ENCODE results near the gene KAZALD1.

DNA sequence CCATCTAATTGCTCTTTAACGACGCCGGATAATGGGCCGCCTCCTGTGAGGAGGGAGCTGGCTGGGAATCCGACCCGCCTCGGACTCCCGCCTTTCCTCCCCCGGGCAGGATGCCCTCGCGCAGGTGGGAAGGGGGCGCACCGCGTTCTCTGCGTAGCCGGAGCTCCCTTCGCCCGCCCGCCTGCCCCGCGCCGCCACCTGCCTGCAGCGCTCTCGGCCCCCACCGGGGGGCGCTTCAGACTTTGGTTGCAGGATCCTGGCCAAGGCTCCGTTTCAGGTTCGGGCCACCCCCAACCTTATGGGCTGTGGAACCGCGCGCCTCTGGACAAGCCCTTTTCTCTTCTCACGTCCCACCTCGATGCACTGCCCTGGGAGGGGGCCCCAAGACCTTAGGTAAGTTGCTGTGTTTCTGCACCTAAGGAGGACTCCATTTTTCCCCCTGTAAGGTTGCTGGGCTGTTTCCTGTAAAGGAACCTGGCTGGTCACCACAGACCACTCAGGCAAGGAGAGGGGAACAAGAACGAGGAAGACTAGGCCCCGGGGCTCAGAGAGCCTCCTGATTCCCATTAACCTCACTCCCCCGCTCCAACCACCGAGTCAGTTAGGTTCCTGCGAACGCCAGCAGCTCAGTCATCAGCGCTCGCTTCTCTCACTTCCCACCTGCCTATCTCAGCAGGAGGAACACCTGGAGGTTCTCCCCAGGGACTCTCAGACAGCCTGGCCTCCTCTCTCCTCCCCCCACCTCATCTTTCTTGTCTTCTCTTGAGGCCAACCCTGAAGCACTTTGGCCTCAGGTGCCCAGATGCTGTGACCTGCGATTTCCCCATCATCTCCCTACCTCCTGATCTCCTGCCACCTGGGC, 11.3 kb upstream of the KAZALD1 start:
- TF ChIP-seq CTCF (IDR thresholded peaks at IDR 0.05) (peak; percentile 41 to 69 (median 65)), POLR2A (IDR thresholded peaks at IDR 0.05) (no peak)
